ENCODE data around the gene TDRD9.
A peak's percentile ranks its signal among the peaks of the same experiment; 100 is the strongest.

Gene TDRD9

GRCh38 chr14:103898204-103898603 lies 30.1 kb upstream of the TDRD9 start:
- TF ChIP-seq EZH2 (IDR thresholded peaks at IDR 0.05; ENCODE audit: borderline replicate concordance, low read length), result no peak
- no peak for TF ChIP-seq CTCF (IDR thresholded peaks at IDR 0.05; ENCODE audit: low read length)
- peaks cover 5% of the 10 kb centered on the region for H3K4me1 ChIP-seq (ENCODE audit: insufficient read depth, low read length, severe bottlenecking)
- H3F3A ChIP-seq (ENCODE audit: insufficient read depth, low read length), result no peaks in the 10 kb centered on the region
- H3K9me3 ChIP-seq (ENCODE audit: low read length), result no peaks in the 10 kb centered on the region
- no peaks in the 10 kb centered on the region for H3K36me3 ChIP-seq (ENCODE audit: insufficient read depth, low read length)
- H3K79me2 ChIP-seq (ENCODE audit: insufficient read depth, low read length), result no peaks in the 10 kb centered on the region
- no peak overlapping the region for H3K27ac ChIP-seq (ENCODE audit: low read depth, low read length, poor library complexity, severe bottlenecking)
- no peak overlapping the region for H3K9ac ChIP-seq (ENCODE audit: low read length)
- H3K27me3 ChIP-seq (ENCODE audit: insufficient read depth, low read length), result no peaks in the 10 kb centered on the region; the same call in 1 of the 2 replicates
- no peak overlapping the region for H3K4me3 ChIP-seq (ENCODE audit: low read depth, low read length, poor library complexity, severe bottlenecking)
- H3K9me2 ChIP-seq (ENCODE audit: low read depth, low read length), result no peaks in the 10 kb centered on the region
- H4K20me1 ChIP-seq (ENCODE audit: insufficient read depth, low read length), result no peaks in the 10 kb centered on the region
- no peak overlapping the region for H2AFZ ChIP-seq (ENCODE audit: low read length)
- H3K4me2 ChIP-seq (ENCODE audit: low read length), result no peak overlapping the region

GRCh38 chr14:103898711-103899110 lies 29.5 kb upstream of the TDRD9 start:
- Histone ChIP-seq H3K9me2 (ENCODE audit: low read depth, low read length) (no peaks in the 10 kb centered on the region), H3K27me3 (ENCODE audit: insufficient read depth, low read length) (no peaks in the 10 kb centered on the region; the same call in 1 of the 2 replicates), H3K4me1 (ENCODE audit: insufficient read depth, low read length, severe bottlenecking) (peaks cover 5% of the 10 kb centered on the region), H3K27ac (ENCODE audit: low read depth, low read length, poor library complexity, severe bottlenecking) (no peak overlapping the region), H2AFZ (ENCODE audit: low read length) (no peak overlapping the region), H3K4me2 (ENCODE audit: low read length) (no peak overlapping the region), H3K9ac (ENCODE audit: low read length) (no peak overlapping the region), H3K4me3 (ENCODE audit: low read depth, low read length, poor library complexity, severe bottlenecking) (no peak overlapping the region), H3K36me3 (ENCODE audit: insufficient read depth, low read length) (no peaks in the 10 kb centered on the region), H3K9me3 (ENCODE audit: low read length) (no peaks in the 10 kb centered on the region), H4K20me1 (ENCODE audit: insufficient read depth, low read length) (no peaks in the 10 kb centered on the region), H3K79me2 (ENCODE audit: insufficient read depth, low read length) (no peaks in the 10 kb centered on the region), H3F3A (ENCODE audit: insufficient read depth, low read length) (no peaks in the 10 kb centered on the region)
- TF ChIP-seq CTCF (IDR thresholded peaks at IDR 0.05; ENCODE audit: low read length) (no peak), EZH2 (IDR thresholded peaks at IDR 0.05; ENCODE audit: borderline replicate concordance, low read length) (no peak)

GRCh38 chr14:103899316-103899715 lies 28.9 kb upstream of the TDRD9 start:
- Histone ChIP-seq H3F3A (ENCODE audit: insufficient read depth, low read length) (no peaks in the 10 kb centered on the region), H3K4me3 (ENCODE audit: low read depth, low read length, poor library complexity, severe bottlenecking) (no peak overlapping the region), H3K27ac (ENCODE audit: low read depth, low read length, poor library complexity, severe bottlenecking) (no peak overlapping the region), H3K4me1 (ENCODE audit: insufficient read depth, low read length, severe bottlenecking) (peaks cover 5% of the 10 kb centered on the region), H3K9me3 (ENCODE audit: low read length) (no peaks in the 10 kb centered on the region), H3K36me3 (ENCODE audit: insufficient read depth, low read length) (no peaks in the 10 kb centered on the region), H3K79me2 (ENCODE audit: insufficient read depth, low read length) (no peaks in the 10 kb centered on the region), H3K9ac (ENCODE audit: low read length) (no peak overlapping the region), H3K4me2 (ENCODE audit: low read length) (no peak overlapping the region), H3K9me2 (ENCODE audit: low read depth, low read length) (no peaks in the 10 kb centered on the region), H4K20me1 (ENCODE audit: insufficient read depth, low read length) (no peaks in the 10 kb centered on the region), H2AFZ (ENCODE audit: low read length) (no peak overlapping the region), H3K27me3 (ENCODE audit: insufficient read depth, low read length) (no peaks in the 10 kb centered on the region; the same call in 1 of the 2 replicates)
- TF ChIP-seq CTCF (IDR thresholded peaks at IDR 0.05; ENCODE audit: low read length) (peak; percentile 30; the same call in 1 of the 2 replicates), EZH2 (IDR thresholded peaks at IDR 0.05; ENCODE audit: borderline replicate concordance, low read length) (no peak)
